ENCODE results near the gene MROH9.

Gene MROH9

DNA sequence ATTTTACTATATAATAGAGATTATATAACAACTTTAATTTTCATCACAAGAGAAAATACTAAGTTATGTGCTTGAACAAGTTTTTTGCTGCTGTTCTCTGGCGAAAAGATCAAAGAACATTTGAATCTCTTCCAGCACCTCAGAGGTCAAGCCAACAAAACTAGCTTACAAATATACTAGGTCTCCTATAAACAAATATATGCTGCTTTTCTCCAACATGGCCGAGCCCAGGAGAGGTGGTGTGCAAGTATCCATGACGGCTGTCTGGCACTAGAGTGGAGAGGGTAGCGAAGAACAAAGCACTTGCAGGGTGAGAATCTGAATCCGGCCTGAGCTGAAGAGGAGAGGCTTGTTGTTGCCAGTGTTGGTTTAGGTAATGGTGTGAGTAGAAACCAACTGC is 147.9 kb downstream of the MROH9 start:
- no peak for DNase-seq (ENCODE audit: low read depth)

DNA sequence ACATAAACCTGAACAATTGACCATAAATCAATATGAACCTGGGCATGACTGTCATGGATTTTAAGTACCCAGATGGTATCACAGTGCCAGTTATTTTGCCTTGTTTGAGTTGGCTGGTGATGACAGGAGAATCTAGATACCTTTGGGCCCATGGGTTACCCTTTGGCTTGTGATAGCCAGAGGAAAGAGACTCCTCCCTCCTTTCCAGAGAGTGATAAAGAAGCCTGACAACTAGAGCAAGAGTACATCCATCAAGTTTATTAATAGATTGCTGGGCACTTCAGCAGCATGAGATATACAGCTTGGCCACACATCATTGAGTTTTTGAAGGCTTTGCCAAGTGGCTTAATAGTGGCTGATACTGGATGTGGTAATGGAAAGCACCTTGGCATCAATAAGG is 148.8 kb downstream of the MROH9 start:
- no peak for DNase-seq (ENCODE audit: low read depth)

DNA sequence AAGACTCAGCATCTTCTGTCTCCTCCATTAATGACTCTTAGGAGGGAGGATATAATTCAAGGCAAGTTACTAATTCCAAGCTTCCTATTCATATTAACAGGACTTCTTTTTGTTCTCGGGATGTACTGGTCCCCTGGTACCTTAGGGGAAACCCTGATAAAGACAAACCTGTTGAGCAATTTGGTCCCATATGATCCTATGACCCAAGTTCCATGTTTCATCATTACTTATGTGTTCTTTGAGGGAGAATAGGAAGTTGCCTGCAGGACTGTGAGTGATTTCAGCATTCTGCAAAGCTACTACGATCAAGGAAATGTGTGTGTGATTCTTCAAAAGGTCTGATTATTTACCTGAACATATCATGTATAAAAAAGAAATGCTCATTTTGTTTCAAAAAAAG is 149.5 kb downstream of the MROH9 start:
- no peak for DNase-seq (ENCODE audit: low read depth)

DNA sequence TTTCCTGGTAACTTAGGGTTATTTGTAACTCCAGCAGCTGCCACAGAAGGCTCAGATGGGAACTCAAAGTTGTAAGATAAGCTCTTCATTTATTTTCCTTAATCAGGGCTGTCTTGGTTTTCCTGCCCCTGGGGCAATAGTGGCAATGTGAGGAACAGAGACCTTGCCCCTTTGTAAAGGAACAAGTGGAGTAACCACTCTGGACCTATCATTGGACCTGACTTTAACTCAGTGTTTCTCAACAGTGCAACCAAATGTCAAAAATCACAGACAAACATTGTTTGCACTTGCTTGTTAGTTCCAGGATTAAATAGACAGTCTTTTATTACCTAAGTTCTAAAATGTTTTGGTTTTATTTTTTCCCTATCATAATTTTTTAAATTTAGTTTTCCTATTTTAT is 152.6 kb downstream of the MROH9 start:
- no peak for DNase-seq (ENCODE audit: low read depth)

DNA sequence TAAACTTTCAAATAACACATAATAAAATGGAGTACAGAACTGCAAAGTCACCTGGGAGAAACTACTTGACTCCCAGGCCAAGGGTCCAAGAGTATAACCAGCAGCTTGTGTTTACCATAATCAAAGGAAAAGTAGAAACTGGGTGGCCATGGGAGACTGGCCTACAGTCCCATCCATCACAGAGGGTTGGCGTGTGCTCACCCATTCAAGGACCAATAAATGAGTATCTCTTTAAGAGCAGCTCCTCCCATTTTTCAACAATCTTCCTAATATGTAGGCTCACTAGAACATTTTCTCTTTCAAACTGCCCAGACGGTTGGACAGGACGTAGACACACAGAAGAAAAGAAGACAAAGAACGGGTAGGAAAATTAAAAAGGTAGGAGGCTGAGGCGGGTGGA is 155.3 kb downstream of the MROH9 start, which contains the start of gene FMO3:
FMO3 (plus strand) TSS at position 302 of the 400 bp plus-strand sequence. CDS start 1,754 bp downstream, outside the sequence.
- DNase-seq (ENCODE audit: low read depth), result no peak

DNA sequence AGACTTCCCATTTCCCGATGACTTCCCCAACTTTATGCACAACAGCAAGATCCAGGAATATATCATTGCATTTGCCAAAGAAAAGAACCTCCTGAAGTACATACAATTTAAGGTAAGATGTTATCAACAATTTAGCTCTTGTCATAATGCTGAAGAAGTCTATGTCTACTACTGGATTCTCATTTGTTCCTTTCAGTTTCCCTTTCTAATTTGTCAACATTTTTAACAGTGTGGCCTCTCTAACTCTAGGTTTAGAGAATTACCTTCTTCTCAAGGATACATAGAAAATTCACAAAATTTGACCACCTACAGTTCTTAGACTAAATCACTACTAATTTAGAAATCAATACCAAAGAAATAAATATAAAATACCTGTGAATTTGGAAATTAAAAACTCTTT is 168.5 kb downstream of the MROH9 start:
- no peak for DNase-seq (ENCODE audit: low read depth)

DNA sequence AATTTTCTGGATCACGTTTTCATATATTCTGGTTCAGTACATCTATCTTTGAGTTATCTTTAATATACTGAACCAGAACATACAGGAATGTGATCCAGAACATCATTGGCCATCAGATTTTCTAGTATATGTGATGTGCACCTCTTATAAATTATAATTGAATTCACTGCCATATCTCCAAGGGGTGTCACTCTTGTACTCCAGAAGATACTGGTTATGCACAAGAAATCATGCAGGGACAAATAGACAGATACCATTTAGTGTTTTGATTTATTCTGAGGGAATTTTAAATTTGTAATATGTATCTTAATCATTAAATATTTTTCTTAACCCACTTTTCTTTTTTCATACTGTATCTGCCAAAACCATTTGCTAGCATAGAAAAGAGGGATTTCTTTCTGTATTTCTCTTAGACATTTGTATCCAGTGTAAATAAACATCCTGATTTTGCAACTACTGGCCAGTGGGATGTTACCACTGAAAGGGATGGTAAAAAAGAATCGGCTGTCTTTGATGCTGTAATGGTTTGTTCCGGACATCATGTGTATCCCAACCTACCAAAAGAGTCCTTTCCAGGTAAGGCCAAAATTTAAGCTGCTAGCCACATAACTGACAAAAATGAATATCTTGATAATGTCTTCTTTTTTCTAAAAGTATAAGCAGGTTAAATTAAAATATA is 172.1 kb downstream of the MROH9 start:
- DNase-seq (ENCODE audit: low read depth), result no peak

DNA sequence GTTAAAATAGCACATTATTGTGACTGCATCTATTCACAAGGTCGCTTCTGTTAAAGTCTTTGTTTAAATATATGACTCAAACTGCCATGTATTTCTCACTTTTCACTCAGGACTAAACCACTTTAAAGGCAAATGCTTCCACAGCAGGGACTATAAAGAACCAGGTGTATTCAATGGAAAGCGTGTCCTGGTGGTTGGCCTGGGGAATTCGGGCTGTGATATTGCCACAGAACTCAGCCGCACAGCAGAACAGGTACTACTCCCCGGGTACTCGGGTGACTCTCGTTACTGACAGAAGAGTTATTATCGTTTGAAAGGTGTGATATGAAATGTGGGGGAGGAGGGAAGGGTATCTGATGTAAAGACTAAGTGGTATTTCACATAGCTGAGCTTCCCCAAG is 172.6 kb downstream of the MROH9 start:
- DNase-seq (ENCODE audit: low read depth), result no peak

DNA sequence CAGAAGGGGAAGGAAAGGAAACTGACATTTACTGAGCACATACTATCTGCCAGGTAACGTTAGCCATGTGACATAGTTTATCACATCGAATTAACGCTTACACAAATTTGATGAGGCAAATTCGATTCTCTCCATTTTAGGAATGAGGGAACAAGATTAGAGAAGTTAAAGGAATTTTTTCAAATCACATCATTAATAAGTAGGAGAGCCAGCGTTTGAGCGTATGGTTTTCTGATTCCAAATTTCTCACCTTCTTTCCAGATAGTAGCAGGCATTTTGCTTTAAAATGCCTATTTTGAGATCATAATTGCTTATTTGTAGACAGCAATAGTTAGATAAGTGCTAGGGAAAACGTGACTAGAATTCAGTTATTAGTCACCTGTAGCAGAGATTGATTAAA is 174.6 kb downstream of the MROH9 start:
- no peak for DNase-seq (ENCODE audit: low read depth)

DNA sequence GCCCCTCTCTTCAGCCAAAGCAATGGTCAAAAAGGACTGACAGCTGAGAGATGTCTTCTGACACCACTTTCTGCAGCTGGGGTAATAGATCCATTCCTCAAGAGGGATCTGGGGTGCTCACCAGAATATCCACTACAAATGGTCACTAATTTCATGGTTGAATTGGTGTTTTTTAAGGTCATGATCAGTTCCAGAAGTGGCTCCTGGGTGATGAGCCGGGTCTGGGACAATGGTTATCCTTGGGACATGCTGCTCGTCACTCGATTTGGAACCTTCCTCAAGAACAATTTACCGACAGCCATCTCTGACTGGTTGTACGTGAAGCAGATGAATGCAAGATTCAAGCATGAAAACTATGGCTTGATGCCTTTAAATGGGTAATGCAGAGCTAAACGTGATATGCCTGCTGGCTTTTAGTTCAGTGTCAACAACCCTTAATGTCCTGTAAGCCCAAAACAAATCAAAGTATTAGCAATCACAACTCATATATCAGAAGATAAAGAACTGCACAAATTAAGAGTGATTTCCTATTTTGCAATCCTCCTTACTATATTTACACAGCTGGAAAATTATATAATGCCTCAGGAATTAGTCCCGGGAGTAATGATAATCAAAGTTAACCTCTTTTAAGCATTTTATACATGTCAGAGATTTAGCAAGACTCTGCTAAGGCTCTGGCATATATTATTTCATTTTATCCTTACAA is 175.4 kb downstream of the MROH9 start:
- no peak for DNase-seq (ENCODE audit: low read depth)

DNA sequence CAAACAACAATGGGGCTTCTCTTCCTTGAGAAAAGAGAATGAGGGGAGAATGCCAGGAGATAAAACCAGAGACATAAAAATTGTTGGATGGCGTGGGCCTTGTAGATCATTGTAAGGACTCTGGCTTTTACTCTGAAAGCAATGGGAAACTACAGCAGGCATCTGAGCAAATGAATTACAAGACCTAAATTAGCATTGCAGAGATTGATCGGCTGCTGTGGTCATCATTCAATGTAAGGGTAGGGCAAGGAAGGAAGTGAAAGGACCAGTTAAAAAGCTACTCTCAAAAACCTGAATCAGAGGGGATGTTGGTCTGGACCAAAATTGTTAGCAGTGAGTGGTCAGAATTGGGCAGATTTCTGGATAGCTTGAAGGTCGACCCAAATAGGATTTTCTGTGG is 176.8 kb downstream of the MROH9 start:
- no peak for DNase-seq (ENCODE audit: low read depth)

DNA sequence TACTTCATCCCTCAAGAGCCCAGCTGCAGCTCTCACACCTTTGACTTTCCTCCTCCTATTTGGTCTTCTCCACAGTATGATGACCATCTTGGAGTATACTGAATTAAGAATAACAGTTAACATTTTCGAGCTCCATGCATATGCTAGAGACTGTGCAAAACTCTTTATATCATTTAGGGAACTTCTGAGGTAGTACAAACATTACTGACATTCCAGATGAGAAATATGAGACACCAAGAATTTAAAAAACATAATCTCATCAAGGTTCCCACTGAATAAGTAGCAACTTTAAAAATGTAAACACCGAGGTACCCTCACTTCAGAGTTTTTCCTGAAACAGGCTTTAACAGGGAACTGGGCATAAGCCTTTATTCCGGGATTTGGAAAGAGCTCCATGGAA is 178.0 kb downstream of the MROH9 start:
- no peak for DNase-seq (ENCODE audit: low read depth)
